H54 (cell line): Measurements from ENCODE around the gene ANTXR1.
A peak's percentile ranks its signal among the peaks of the same experiment; 100 is the strongest.

Source experiments
- DNase-seq: peaks from one replicate; pipeline ENCODE4 v3.0.0; 2011; ENCODE audit warnings: low spot score, mixed read lengths; ENCODE audit not compliant: insufficient read length
- FAIRE-seq: peaks from 3 replicates; lab custom pipeline; 2011; peaks lifted over from hg19 to GRCh38; lab: Jason Lieb, UNC
- POLR2A ChIP-seq: IDR thresholded peaks from 2 replicates; pipeline ENCODE4 v1.6.1; 2011; ENCODE audit warnings: low read depth, mild to moderate bottlenecking, low read length

ANTXR1 gene

DNA sequence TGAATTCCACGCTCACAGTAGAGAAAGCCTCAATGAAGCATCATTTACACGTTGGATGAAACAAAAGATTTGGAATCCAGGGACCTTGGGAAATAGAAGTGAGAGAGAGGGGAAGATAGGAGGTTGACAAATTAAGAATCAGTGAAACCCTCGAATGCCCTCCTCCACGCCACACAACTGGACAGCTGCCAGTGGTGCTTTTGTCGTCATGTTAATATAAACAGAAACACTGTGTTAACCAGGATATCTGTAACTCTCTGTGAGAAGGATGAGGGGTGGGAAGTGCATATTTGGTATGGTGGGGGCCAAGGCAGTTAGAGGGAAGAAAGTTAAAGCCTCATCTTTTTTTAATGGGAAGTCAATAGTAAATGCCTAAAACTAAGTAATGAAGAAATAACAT lies 265.4 kb downstream of the ANTXR1 start:
- no peak for TF ChIP-seq POLR2A
- FAIRE-seq (no peak), DNase-seq (no peak)

DNA sequence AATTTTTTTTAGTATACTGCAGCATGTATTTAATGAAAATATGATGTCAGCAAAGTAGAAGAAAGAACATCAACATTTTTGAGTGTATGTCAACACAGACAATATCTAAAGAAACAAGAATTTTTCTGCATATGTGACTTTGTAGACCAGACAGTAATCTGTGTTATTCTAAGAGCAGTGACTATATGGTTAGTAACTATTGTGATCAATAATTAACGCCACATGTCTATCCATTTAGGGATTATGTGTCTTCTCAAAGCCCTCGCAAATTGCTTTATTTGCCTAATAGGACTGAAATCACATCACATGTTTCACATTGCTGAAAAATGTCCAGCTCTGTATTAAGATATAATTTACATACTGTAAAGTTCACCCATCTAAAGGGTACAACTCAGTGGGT lies 266.2 kb downstream of the ANTXR1 start:
- TF ChIP-seq POLR2A, result no peak
- FAIRE-seq (no peak), DNase-seq (no peak)

DNA sequence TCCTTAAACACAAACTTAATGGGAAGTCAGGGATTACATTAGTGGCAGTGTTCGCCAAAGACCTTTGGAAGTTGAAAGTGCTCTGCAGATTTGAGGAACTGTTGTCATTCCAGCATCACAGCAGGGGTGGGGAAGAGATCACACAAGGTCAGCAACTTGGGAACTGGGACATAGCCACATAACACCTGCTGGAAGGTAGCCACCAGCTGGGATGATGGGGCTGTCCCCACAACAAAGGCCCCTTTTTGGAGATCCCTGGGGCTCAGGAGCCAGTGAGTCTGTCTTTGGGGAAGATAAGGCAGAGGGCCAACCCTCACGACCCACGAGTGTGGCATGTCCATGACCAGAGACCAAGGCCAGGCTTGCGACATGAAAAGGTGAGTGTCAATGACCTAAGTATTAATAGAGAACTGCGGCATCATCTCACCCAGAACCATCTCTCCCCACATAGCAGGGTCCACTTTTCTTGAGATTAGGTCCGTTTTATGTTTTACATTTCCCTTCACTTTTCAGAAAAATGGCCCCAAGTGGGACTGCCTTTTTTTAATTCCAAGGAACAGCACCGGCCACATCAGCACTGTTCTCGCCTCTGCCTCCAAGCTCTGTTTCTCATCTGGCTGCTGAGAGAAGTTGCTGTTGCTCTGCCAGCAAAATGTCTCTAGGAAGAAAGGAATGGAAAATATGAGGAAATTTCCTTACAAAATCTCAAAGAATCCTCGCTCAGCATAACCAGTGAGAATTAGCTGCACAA lies 267.1 kb downstream of the ANTXR1 start:
- FAIRE-seq, result no peak
- no peak for TF ChIP-seq POLR2A
- DNase-seq, result no peak

DNA sequence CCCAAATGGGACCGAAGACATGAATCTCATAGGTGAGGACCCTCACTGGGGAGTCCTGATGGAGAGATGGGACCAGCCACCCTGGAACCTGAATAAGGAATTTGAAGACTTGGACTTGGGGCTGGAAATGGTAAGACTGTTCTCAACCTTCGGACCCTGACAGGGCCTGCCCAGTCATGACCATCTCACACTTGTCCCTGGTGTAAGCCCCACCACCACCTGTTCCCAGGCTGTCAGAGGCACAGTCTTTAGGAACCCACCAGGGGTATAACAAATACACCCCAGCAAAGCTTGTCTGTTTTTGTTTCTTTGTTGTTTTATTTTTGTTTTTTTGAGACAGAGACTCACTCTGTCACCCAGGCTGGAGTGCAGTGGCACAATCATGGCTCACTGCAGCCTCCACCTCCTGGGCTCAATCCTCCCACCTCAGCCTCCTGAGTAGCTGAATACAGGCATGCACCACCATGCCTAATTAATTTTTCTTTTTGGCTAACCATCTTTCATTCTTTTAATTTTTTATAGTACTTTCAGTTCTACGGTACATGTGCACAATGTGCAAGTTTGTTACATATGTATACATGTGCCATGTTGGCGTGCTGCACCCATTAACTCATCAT lies 267.9 kb downstream of the ANTXR1 start:
- TF ChIP-seq POLR2A, result no peak
- FAIRE-seq (no peak), DNase-seq (no peak)

DNA sequence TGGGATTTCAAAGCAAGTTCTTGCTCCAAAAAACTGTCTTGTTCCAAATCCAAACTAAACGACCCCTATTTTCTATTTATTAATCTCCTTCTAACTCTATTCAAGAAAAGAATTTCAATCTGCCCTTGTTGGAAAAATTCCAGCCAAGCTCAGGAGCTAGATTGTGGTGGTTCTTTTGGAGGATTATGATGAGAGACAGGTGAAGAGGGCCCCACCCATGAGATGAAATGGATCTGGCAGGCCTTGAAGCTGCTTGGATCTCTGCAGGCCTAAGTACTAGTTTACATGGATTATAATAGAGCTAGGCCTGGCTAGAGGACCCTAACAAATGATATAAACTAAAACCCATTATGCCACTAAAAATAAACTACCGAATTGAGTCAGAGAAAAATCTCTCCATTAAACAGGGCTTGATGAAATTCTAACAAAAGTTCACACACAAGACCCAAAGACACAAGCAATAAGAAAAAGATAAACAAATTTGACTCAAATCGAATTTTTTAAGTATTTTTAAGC lies 272.5 kb downstream of the ANTXR1 start:
- DNase-seq, result no peak
- no peak for TF ChIP-seq POLR2A

DNA sequence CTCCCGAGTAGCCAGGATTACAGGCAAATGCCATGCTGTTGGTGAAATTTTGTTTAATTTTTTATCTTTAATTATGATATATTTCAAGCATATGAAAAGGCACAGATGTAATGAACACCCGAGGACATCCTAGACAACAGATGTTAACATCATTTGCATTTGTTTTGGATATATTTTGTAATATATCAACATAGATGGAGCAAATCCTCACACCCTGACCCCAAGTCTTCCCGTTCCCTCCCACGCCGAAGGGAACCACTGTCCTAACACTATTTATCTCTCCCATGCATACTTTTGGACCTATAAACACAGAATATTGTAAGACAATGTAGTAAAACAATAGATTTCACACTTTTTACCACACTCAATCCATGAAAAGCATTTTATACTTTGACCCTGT lies 274.6 kb downstream of the ANTXR1 start:
- no peak for TF ChIP-seq POLR2A
- DNase-seq (no peak), FAIRE-seq (no peak)

More for the DNA sequence above, 272.5 kb downstream of the ANTXR1 start:
- FAIRE-seq, result no peak

DNA sequence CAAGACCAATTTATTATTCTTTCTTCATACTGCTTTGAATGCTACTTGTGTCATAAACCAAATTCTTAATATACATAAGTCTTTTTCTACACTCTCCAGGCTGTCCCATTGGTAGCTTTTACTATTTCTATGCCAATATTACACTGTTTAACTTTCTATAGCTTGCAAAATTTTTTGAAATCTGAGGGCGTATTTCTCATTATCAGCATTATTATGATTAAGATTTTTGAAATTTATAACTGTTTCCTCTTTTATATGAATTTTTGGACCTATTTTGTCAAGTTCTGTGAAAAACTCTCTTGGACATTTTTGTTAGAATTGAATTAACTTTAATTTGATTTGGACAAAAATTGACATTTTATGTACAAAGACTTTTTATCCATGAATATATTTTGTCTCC lies 275.4 kb downstream of the ANTXR1 start:
- FAIRE-seq (no peak), DNase-seq (no peak)
- TF ChIP-seq POLR2A, result no peak

DNA sequence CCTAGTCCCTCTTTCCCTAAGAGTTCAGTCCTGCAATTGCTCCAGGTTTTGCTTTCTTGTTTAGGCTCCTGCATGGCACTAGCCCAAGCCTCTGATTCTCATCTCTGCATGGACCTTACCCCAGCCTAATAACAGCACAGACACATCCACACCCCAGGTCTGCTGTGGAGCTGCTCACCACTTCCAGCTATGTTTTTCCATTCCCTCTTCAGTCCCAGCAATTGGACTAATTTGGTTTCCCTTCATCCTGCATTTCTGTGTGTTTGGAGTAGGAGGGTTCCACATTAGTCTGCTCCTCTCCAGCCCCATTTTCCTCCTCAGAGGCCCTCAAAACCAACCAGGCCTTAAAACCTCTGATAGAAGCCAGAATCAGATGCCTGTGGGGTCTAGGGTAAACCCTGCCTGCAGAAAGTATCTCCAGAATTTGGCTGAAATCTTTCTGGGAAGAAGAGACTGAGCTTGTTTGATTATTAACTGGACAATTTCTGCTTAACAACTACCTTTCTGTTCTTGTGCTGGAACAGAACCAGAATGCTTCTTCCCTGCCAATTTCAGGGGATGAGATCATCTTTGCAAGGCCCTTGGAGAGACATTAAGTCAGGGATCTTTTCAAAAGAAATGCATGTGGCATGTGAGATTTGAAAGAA lies 278.1 kb downstream of the ANTXR1 start:
- FAIRE-seq (no peak), DNase-seq (no peak)
- TF ChIP-seq POLR2A, result no peak

DNA sequence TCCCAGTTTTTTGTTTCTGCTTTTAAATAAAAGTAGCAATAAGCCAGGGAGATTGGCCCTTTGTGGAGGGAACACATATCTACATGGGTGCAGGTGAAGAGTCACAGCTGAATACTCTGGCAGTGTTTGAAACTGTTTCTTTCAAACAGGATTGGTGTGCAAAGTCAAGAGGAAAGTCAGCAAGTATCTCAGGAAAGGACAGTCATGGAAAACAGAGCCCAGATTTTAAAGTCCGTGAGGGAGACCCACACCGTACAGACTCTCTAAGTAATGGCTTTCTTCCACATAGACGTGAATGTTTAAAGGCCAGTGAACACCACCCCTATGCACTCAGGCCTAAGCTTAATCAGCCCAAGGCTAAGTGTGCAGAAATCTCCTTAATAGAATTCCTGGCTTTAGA lies 278.7 kb downstream of the ANTXR1 start:
- DNase-seq, result no peak
- FAIRE-seq, result no peak
- no peak for TF ChIP-seq POLR2A

DNA sequence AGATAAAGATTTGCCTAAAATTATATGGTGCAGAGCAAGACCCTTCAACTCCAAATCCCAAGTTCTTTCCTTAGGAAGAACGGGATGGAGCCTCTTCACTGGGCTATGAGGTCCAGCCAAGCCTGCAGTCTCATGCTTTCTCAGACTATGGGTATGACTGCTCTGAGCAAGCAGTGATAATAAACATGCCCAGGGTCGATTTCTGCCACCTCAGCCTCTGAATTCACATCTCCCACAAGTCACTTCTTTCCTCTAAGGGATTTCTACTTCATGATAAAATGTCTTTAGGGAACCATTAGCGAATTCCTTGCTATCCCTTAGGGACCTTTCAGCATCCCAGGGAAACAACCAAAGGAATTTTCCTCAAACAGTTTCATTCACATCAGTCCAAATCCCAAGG lies 279.3 kb downstream of the ANTXR1 start:
- DNase-seq, result no peak
- TF ChIP-seq POLR2A, result no peak
- no peak for FAIRE-seq

DNA sequence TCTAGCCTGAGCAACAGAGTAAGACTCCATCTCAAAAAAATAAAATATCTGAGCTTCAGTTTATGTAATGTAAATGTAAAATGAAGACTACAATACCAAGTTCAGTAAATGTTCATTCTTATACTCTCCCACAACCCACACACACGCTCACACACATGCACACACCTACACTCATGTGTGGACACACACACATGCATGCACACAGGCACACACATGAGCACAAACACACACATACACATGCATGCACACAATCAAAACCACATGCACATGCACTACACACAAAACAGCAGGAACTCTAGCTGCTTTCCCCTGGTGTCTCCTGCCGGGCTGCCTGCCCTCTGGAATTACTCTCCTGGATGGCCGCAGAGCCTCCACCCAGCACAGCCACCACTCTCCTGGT lies 283.4 kb downstream of the ANTXR1 start:
- no peak for DNase-seq
- no peak for FAIRE-seq
- no peak for TF ChIP-seq POLR2A

DNA sequence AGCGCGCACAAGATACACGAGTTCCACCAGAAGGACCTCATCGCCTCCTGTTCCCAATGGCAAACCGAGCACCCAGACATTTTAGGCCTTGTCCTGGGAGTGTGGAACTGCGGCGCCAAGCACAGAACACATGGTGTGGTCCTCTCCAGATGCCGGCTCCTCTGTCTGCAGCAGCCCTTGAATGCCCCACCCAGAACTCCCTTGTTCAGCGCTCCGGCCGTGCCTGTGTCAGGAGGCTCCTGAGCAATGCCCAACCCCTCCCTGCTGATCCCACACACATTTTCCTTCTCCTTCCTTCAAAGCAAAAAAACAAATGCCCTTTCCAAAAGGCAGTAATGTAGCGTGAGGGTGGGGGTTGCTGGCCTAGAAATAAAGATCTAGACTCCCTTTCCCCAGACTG lies 284.2 kb downstream of the ANTXR1 start:
- no peak for FAIRE-seq
- no peak for DNase-seq
- TF ChIP-seq POLR2A, result no peak

DNA sequence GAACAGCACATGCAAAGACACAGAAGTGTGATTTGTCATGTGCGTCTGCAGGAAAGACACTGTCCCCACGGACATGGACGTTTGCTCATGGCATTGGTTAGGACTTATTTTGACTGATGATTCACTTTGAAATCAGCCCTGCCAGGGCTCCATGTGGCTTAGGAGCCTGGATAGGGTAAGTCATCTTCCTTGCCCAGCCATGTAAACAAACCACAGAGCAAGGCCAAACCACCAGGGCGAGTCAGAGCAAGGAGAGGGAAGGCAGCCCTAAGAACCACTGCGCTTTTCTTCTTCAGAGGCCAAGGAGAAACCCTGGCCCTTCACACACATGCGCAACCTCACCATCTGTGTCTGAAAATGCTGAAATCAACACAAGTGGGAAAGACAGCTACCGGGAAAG lies 285.3 kb downstream of the ANTXR1 start:
- no peak for TF ChIP-seq POLR2A
- DNase-seq, result peak; percentile 81
- peak; percentile 94 for FAIRE-seq

DNA sequence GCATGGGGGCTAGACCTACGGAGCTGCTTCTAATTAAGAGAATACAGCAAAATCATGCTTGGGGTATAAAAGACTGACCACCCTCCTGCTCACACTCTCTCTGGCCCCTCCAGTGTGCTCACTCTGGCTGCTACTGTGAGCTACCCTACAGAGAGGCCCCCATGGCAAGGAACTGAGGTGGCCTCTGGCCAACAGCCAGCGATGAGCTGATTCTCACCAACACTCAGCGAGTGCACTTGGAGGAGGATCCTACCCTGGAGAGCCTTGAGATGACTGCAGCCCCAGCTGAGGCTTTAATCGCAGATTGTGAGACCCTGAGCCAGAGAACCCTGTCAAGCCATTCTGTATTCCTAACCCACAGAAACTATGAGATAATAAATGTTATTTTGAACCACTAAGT lies 285.9 kb downstream of the ANTXR1 start:
- peak; percentile 35 for DNase-seq
- no peak for TF ChIP-seq POLR2A
- FAIRE-seq, result no peak
